ENCODE results near the gene RNF167.

RNF167 gene

GRCh38 chr17:4948931-4949320, 8.9 kb downstream of the RNF167 start:
- TF ChIP-seq CTCF (IDR thresholded peaks at IDR 0.05; ENCODE audit: extremely low read depth, insufficient read depth, missing control alignments) = no peak
- in situ Hi-C loops (cut with MboI; ENCODE audit: low pct_unique_long_range_greater_than_20kb, low sequenced_read_pairs, unreplicated experiment) = no loop called here
- peak; percentile 93 for DNase-seq (ENCODE audit: low spot score)

GRCh38 chr17:4949321-4950074, 9.4 kb downstream of the RNF167 start:
- in situ Hi-C loops (cut with MboI; ENCODE audit: low pct_unique_long_range_greater_than_20kb, low sequenced_read_pairs, unreplicated experiment) = no loop called here
- peak; percentile 91 for DNase-seq (ENCODE audit: low spot score)
- TF ChIP-seq CTCF (IDR thresholded peaks at IDR 0.05; ENCODE audit: extremely low read depth, insufficient read depth, missing control alignments) = no peak

- in situ Hi-C loops (cut with MboI; ENCODE audit: low pct_unique_long_range_greater_than_20kb, low sequenced_read_pairs, unreplicated experiment) = no loop called here
- no peak for TF ChIP-seq CTCF (IDR thresholded peaks at IDR 0.05; ENCODE audit: extremely low read depth, insufficient read depth, missing control alignments)
- DNase-seq (ENCODE audit: low spot score) = no peak
These were observed 10.1 kb downstream of the RNF167 start for GRCh38 chr17:4950075-4950745.

GRCh38 chr17:4950746-4951204, 10.7 kb downstream of the RNF167 start, which contains the start of gene ENO3:
Gene ENO3 (plus strand): TSS chr17:4951119. CDS start chr17:4951830, 711 bp downstream.
- DNase-seq (ENCODE audit: low spot score) = no peak
- in situ Hi-C loops (cut with MboI; ENCODE audit: low pct_unique_long_range_greater_than_20kb, low sequenced_read_pairs, unreplicated experiment) = no loop called here
- TF ChIP-seq CTCF (IDR thresholded peaks at IDR 0.05; ENCODE audit: extremely low read depth, insufficient read depth, missing control alignments) = no peak

GRCh38 chr17:4951486-4951885, 11.4 kb downstream of the RNF167 start:
- in situ Hi-C loops (cut with MboI; ENCODE audit: low pct_unique_long_range_greater_than_20kb, low sequenced_read_pairs, unreplicated experiment) = no loop called here

More at GRCh38 chr17:4951486-4951885, 11.4 kb downstream of the RNF167 start:
- TF ChIP-seq CTCF (IDR thresholded peaks at IDR 0.05; ENCODE audit: extremely low read depth, insufficient read depth, missing control alignments) = no peak
- DNase-seq (ENCODE audit: low spot score) = no peak

Measured in GM13977 (cell line).